C4-2B (cell line): ENCODE results near the gene DPM3.

ENCODE experiments used
- H3K27ac ChIP-seq: fragments of 450-650 bp; 2 replicates; pipeline ENCODE4 v1.5.1; 2017
- ZFX ChIP-seq: fragments of 450-650 bp; IDR thresholded peaks from 2 replicates; pipeline ENCODE4 v1.6.1; 2017
- TF ChIP-seq, protein P1 (sequence below): fragments of 450-650 bp; conservative IDR thresholded peaks from 2 replicates; pipeline ENCODE4 v1.5.1; 2017; ENCODE audit warnings: mild to moderate bottlenecking

Gene DPM3

DNA sequence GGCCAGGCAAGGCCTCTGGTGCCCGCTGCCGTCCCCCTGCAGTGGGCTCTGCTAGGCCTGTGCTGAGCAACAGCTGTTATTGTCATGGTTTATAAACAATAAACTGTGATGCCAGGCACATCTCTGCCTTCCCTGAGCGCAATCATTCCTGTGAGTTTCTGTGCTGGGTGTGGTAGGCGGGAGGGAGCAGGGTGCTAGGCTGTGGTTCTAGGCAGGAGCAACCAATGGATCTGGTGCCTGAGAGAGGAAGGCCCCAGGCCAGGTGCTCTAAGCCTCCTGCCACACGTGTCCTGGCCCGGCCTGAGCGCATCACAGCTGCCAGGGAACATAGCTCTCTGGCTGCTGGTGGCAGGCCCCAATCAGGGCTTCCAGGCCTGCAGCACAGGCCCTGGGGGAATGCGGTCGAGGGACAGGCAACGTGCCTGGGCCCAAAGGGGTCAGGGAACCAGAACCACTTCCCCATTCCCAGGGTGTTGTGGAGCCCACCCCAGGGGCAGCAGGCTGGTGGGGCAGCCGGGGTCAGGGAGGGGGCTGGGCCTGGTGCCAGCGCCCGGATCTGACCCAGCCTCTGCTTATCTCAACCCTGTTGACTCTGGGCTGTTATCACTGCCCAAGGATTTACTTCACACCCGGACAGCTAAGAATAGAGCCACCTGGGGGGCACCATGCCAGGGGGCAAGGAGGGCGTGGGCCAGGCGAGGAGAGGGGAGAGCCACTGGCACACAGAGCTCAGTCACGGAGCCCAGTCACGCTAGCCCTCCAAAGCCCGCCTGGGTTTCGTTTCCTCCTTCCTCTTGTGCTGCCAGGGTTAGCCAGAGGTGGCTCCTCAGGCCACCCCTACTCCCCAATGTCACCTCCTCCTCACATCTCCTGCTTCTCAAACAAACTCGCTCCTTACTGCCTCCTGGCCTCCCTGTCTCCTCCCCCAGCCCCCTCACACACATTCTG is 44.8 kb upstream of the DPM3 start:
- no peak overlapping the region for H3K27ac ChIP-seq
- TF ChIP-seq ZFX, result no peak
- TF ChIP-seq, protein P1, sequence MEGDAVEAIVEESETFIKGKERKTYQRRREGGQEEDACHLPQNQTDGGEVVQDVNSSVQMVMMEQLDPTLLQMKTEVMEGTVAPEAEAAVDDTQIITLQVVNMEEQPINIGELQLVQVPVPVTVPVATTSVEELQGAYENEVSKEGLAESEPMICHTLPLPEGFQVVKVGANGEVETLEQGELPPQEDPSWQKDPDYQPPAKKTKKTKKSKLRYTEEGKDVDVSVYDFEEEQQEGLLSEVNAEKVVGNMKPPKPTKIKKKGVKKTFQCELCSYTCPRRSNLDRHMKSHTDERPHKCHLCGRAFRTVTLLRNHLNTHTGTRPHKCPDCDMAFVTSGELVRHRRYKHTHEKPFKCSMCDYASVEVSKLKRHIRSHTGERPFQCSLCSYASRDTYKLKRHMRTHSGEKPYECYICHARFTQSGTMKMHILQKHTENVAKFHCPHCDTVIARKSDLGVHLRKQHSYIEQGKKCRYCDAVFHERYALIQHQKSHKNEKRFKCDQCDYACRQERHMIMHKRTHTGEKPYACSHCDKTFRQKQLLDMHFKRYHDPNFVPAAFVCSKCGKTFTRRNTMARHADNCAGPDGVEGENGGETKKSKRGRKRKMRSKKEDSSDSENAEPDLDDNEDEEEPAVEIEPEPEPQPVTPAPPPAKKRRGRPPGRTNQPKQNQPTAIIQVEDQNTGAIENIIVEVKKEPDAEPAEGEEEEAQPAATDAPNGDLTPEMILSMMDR, result no peak

DNA sequence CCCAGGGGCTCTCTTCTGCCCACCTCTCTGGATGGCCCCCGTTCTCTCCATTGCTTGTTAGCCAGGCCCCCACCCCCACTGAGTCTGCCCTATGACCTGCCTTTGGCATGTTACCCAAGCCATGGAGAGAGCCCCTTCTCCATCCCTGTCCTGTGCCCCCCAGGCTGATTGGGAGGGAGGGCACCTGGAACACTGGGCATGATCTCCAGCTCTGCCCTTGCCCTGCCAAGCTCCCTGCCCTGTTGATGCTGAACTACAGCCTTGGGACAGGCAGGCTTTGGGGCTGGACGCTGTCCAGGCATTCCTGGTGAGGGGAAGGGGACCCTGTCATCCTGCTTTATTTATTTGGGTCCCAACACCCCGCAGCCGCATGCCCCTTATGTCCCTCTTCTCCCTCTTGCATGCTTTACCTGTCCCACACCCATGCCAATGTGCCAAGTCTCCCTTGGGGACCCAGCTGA is 44.0 kb upstream of the DPM3 start:
- TF ChIP-seq, protein P1, result no peak
- no peak for TF ChIP-seq ZFX
- no peak overlapping the region for H3K27ac ChIP-seq

DNA sequence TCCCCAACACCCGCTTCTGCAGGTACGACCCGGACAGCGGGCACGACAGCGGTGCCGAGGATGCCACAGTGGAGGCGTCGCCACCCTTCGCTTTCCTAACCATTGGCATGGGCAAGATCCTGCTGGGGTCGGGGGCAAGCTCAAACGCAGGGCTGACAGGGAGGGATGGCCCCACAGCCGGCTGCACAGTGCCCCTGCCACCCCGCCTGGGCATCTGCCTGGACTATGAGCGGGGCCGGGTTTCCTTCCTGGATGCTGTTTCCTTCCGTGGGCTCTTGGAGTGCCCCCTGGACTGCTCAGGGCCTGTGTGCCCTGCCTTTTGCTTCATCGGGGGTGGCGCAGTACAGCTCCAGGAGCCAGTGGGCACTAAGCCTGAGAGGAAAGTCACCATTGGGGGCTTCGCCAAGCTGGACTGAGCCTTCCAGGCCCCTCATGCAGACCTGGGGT is 43.5 kb upstream of the DPM3 start:
- TF ChIP-seq, protein P1, result no peak
- no peak for TF ChIP-seq ZFX
- H3K27ac ChIP-seq, result no peak overlapping the region

DNA sequence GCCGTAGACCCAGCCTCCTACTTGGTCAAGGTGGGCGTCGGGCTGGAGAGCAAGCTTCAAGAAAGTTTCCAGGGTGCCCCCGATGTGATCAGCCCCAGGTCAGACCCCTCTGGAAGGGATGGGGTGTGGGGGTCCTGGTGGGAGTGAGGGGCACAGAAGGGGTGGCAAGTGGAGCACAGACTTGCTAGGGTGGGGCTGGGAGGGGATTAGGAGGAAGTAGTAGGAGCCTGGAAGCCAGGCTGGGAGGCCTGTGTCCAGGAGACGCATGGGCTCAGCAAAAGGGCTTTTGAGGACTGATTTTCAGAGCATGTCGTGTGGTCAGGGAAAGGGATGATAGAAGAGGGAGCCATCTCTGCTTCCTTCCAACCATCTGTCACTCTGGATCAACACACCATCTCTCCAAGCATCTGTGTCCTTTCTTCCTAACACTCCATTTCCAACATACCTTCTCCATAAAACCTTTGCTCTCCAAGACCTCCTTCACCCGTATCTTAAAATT is 41.8 kb upstream of the DPM3 start:
- TF ChIP-seq, protein P1, result no peak
- TF ChIP-seq ZFX, result no peak
- H3K27ac ChIP-seq, result no peak overlapping the region

DNA sequence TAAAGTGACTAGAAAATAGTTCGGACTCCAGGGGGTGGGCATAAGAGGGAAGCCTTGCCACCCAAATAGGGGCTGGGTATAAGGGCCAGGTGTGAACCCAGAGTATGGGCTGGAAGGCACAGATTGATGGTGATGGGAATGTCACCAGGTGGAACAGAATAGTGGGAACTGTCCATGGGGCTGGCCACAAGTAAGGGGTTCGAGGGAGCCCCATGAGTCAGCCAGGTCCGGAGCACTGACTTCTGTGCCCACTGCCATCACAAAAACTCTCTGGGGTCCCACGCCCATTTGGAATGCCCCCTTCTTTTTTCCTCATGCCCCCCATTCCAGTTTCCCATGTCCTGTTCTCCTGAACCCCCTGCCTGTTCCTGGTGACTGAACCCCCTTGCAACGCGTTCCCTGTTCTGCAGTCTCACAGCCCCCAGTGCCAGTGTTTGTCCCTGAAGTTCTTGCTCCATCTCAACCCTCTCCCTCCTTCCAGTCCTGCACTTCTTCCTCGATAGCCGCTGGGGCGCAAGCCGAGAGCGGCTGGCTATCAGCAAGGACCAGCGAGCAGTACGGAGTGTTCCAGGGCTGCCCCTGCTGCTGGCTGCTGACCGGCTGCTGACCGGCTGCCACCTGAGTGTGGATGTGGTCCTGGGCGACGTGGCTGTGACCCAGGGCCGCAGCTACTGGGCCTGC is 41.2 kb upstream of the DPM3 start:
- TF ChIP-seq ZFX, result no peak; the same call in 1 of the 2 replicates
- TF ChIP-seq, protein P1, result no peak
- no peak overlapping the region for H3K27ac ChIP-seq

DNA sequence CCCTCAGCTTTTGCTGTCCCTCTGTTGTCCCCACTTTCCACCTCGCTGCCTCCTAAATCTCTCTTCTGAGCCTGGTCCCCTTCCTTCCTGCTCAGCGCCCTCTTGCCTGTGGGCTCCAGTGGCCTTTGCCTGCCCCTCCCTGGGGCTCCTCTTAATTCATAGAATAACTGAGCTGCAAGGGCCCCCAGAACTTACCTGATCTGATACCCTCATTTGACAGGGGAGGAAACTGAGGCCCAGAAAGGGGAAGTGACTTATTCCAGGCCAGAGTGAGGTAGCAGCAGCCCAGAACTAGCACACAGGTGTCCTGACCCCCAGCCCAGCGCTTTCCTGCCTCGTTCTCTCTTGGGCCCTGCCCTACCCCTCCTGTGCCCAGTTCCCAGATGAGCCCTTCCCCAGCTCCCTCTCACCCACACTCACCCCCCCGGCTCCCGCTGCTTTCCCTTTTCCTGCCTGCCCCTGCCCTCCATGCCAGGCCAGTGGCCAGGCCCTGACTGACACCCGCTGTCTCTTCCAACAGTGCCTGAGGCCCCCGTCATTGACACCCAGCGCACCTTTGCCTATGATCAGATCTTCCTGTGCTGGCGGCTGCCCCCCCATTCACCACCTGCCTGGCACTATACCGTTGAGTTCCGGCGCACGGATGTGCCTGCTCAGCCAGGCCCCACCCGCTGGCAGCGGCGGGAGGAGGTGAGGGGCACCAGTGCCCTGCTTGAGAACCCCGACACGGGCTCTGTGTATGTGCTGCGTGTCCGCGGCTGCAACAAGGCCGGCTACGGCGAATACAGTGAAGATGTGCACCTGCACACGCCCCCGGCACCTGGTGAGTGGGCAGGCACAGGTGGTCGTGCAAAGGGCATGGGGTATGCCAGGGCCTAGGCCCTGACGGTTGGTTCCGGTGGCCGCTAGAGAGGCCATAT is 39.0 kb upstream of the DPM3 start:
- TF ChIP-seq ZFX, result no peak
- TF ChIP-seq, protein P1, result no peak
- peak overlapping the region; percentile 94 for H3K27ac ChIP-seq
